Hindlimb muscle (tissue), 1 donor: Measurements from ENCODE around the gene EGLN3. TPM values are rescaled to one million over a fixed set of nuclear protein-coding genes. Genes with fewer than 3 reads are reported as not detected.

Experiments
- DNase-seq: peaks from one replicate; pipeline ENCODE4 v3.0.0-alpha.2; 2013
- polyA plus RNA-seq: library from polyadenylated mRNA; unstranded; fragments of 120-200 nt; gene quantifications from one replicate; pipeline ENCODE4 v1.2.1, GENCODE V29; 2013; ENCODE audit not compliant: insufficient read length

The EGLN3 gene
- polyA plus RNA-seq, 1 donor = 69.6 TPM

DNA sequence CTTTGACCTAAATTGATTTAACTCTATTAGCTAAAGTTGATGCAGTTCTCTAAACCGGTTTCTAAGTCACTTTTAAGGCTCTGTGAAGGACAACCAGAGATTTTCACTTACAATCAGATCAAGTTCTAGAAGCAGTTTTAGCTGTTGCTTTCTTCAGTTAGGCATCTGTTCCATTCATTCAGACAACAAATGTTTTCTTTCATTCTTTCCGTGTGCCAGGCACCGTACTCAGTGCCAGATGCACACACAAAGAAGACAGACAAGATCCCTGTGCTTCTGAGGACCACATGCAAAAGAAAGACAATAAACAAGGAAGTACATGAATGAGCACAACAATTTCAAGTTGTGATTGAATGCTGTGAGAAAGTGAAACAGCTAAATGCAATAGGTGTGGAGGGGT, 11.1 kb upstream of the EGLN3 start:
- DNase-seq = no peak

DNA sequence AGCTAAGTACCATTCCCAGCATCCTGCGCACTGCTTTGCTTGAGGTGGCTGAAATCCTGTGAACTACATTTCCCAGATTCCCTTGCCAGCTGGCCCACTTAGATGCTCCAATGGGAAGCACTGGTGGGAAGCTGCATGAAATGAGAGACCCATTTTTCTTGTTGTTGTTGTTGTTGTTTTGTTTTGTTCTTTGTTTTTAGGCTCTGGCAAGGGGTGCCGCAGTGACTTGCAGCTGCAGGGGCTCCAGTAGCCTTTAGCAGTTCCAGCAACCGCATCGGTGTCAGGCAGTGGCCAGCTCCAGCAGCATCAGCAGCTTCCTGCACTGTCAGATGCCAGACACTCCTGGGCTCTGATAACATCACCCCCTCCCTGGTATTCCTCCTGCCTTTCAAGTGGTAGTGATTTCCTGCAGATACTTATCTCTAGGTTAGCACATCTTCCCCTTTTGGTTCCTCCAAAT, 8.8 kb upstream of the EGLN3 start:
- no peak for DNase-seq

- no peak for DNase-seq
Measured at GRCh38 chr14:33958605-33959226, 7.8 kb upstream of the EGLN3 start.

- DNase-seq = no peak
Measured at GRCh38 chr14:33957993-33958392, 7.1 kb upstream of the EGLN3 start.

DNA sequence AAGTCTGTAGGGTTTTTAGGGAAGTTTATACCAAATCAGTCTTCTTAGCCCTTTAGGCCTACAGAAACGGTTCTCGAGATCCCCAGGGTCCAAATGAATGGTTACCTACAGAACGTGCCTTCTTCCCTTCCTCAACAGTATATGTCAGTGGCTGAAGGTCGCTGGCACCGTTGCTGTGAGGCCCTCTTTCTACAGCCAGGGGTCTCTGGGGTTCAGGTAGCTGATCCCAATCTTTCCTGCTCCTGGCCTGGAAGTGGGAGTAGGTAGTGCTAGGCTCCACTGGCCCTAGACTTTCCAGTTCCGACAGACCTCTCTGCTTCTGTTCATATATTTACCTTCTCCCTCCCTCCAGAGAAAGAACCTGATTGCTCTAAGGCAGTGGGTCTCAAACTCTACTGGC, 6.4 kb upstream of the EGLN3 start:
- no peak for DNase-seq

DNA sequence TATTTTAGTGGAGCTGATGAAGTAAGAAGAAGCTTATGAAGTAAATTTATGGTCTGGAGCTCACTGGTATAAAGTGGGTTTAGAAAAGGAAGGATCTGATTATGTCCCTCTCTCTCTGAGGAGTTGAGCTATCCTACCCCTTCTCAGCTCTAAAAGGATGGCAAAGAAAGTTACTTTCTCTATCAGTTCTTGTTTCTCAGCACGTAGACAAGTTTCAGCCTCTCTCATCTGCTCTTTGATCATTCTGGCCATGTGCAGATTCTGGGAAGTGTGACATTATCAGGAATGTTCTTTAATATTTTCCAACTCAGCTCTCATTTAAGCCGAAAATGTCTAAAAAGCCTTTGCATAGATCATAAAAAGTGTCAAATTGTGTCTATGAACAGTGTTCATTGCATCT, 5.8 kb upstream of the EGLN3 start:
- no peak for DNase-seq

GRCh38 chr14:33954016-33954598, 3.2 kb upstream of the EGLN3 start:
- no peak for DNase-seq

- no peak for DNase-seq
Measured at GRCh38 chr14:33952541-33952940, 1.7 kb upstream of the EGLN3 start.

GRCh38 chr14:33951183-33951840, 438 bp upstream of the EGLN3 start:
- DNase-seq = no peak

DNA sequence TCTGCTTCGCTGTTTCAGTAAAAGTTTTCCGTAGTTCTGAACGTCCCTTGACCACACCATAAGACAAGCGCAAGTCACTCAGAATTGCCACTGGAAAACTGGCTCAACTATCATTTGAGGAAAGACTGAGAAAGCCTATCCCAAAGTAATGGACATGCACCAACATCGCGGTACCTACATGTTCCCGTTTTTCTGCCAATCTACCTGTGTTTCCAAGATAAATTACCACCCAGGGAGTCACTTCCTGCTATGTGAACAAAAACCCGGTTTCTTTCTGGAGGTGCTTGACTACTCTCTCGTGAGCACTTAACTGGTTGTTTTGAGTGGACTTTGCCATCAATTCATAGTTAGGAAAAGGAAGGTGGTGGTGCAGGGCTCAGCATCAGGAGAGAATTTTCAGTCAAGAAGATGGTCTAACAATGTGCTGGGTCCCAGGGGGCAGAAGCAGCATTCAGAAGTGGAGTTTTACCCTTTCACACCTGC, 1.4 kb downstream of the EGLN3 start:
- DNase-seq = no peak

DNA sequence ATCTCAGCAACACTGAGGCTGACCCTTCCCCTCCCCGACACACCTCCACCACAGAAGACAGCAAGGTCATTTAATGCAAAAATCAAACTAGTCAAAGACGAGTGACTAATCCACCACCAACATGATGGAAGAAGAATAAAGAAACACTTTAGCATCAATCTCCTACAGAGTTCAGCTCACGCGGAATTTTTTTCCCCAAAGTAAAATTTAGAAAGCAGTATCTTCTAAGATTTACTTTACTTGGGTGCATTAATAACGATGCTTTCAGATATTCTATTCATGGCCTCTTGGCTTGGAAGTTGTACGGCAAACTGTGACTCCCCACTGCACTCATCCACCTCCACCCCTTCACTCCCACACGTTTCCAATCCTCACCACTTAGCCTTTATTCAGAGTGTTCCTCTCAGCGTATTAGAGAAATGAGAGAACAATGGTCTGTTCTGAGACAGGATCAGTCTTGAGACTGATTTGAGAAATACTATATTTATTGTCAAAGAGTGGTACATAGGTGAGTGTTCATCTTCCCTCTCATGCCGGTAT, 1.9 kb downstream of the EGLN3 start:
- DNase-seq = no peak

GRCh38 chr14:33948145-33948868, 2.6 kb downstream of the EGLN3 start:
- no peak for DNase-seq

GRCh38 chr14:33946679-33947476, 4.0 kb downstream of the EGLN3 start:
- no peak for DNase-seq

DNA sequence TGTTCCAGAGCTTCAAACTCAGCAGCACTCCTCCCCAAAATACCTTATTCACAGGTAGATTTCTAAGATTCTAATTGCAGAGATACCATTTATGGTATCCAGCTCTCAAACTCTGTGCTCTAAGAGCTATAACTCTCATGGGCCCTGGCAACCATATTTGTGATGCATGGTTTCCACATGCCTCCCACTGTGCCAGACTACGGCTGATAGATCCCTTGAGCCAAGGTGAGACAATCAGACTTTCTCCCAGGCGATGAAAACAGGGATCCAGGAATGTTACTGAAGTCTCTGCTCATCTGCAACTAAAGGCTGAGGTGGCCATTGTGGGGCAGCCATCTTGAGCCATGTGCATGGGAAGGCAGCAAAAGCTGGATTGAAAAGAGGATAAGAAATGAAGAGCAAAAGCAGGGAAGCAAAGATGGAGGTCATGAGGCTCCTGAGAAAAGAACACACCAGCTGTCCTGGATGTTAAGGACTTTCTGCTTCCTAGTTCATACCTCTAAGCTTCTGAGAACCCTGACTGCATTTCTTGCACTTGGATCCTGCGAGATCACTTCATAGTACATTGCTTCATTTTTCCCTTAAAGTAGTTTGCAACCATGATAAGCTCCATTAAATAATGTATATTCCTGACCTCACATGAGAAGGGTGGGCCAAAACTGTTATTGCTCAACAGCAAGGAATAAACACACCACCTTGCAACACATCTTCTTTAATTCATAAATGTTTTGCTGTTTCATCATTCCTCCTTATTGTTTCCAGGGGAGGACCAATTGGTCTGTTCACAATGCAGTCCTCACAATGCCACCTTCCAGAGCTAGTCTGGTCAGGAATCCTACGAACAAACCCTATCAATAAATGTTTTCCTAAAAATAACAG, 5.4 kb downstream of the EGLN3 start:
- DNase-seq = no peak

DNA sequence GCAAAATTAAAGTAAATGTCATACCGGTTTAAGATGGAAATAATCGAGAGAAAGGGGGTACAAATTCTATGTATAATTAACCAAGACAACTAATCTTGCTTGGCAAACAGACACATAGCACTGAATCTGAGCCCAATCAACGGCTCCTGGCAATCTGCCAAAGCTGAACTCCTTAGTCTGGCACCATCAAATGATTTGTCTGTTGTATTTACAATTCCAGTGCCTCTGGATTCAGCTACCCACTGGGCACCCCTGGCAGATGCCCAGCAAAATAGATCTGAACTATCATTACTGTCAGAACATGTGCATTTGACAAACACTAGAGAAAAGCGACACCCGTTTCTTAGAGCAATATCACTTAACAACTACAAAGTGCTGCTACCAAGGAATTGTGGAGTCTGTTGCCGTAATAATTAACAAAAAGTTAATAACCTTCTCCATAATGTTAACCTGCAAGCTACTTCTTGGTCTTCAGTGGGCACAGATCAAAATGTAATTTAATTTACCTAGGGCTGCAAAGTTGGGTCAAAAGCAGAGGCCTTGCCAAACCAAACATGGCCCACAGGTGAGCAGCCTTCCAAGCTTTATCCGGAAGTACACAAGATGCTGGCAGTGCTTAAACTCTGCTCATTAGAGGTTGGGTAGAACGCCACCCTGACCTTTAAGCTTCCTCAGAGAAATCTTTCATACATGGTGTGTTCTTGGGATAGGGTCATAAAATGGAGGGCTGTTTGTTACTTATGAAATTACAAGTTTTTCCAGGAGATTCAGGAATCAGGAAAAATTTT, 7.6 kb downstream of the EGLN3 start:
- DNase-seq = no peak

DNA sequence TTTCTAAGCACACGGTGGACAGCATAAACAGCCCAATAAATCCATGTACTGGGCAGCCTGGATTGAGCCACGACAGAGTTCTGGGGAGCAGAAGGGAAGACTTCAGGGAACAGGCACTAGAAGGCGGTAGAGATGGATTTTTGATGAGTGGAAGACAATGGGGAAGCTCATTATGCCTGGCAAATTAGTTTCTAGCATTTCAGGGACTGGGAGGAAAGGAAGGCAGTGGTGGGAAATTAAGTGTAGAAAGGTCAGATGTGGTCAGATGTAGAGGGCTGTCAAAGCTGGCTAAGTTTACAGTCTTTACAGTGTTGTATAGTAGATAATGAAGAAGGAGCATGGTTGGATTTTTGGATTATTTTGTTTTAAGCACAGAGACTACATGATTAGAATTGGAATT, 9.2 kb downstream of the EGLN3 start:
- DNase-seq = no peak

- no peak for DNase-seq
Measured at GRCh38 chr14:33940561-33941011, 10.3 kb downstream of the EGLN3 start.

DNA sequence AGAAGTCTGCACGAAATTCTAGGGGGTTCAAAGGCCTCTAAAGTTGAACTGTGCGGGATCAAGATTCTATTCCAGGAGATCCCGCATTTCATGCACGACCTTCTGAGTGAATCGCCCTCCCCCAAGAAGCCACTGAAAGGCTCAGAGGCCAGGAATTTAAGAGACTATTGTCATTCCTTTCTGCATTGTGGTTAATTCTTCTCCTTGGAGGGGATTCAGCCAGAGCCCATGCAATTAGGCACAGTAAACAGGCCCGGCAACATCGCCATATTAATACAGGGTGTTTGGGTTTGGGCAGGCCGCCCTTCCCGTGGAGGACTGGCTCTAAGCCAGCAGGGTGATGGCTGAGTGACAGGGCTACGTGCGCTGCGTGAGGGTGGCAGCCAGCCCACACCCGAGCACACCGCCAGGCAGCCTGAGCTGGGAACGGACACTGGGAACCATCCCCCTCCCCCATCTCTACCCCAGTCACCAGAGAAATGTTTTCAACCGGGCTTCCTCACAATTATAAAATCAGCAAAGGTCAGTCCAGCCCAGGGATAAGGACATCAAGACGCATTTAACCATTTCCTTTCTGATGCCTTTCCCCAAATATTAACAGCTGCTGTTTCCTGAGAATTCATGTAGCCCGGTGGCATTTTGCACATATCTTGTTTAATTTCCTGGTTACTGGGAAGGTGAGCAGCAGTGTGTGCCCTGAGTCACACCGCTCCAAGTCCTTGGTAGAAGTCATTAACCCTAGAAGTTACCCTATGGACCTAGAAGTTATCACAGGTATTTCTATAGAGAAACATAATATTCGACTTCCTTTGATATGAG, 12.5 kb downstream of the EGLN3 start:
- DNase-seq = no peak

GRCh38 chr14:33936391-33936790, 14.5 kb downstream of the EGLN3 start:
- no peak for DNase-seq
